Hematopoietic multipotent progenitor cell treated with erythropoietin and hydrocortisone succinate and interleukin-3 and kit ligand, for 15 days (in vitro differentiated cells): ENCODE measurements around the gene PCLAF.
"Not testable (repeated sequence)": the region's sequence is repeated elsewhere in the genome, so short reads cannot be mapped to it uniquely, and the experiment has no call there.

ENCODE experiments used
- DNase-seq: peaks from one replicate; pipeline ENCODE4 v3.0.0-alpha.2; 2015; ENCODE audit warnings: low spot score

The PCLAF gene

GRCh38 chr15:64361259-64361658, 20.0 kb downstream of the PCLAF start:
- DNase-seq, result no peak

GRCh38 chr15:64356710-64357040, 24.6 kb downstream of the PCLAF start:
- no peak for DNase-seq

- DNase-seq, result peak; percentile 88
Observed at GRCh38 chr15:64355944-64356709, 25.1 kb downstream of the PCLAF start, which contains the start of gene CSNK1G1. CSNK1G1 (minus strand) TSS chr15:64356173; CDS start chr15:64300499, 55,674 bp downstream.

- no peak for DNase-seq
Observed at GRCh38 chr15:64355348-64355943, 25.8 kb downstream of the PCLAF start.

GRCh38 chr15:64354688-64355344, 26.4 kb downstream of the PCLAF start:
- no peak for DNase-seq

- no peak for DNase-seq
Observed at GRCh38 chr15:64351265-64351664, 30.0 kb downstream of the PCLAF start.

GRCh38 chr15:64349375-64349774, 31.9 kb downstream of the PCLAF start:
- DNase-seq, result no peak

- DNase-seq, result no peak
Observed at GRCh38 chr15:64348455-64348854, 32.8 kb downstream of the PCLAF start.

- not testable (repeated sequence) for DNase-seq
Observed at GRCh38 chr15:64346242-64346641, 35.0 kb downstream of the PCLAF start.

- no peak for DNase-seq
Observed at GRCh38 chr15:64344651-64345294, 36.5 kb downstream of the PCLAF start.

- DNase-seq, result no peak
Observed at GRCh38 chr15:64343841-64344240, 37.4 kb downstream of the PCLAF start.

GRCh38 chr15:64343222-64343621, 38.0 kb downstream of the PCLAF start:
- no peak for DNase-seq

- DNase-seq, result no peak
Observed at GRCh38 chr15:64341961-64342360, 39.3 kb downstream of the PCLAF start.

- no peak for DNase-seq
Observed at GRCh38 chr15:64340355-64340754, 40.9 kb downstream of the PCLAF start.

GRCh38 chr15:64337761-64338160, 43.5 kb downstream of the PCLAF start:
- DNase-seq, result no peak

GRCh38 chr15:64333986-64334929, 47.0 kb downstream of the PCLAF start:
- no peak for DNase-seq

- DNase-seq, result no peak
Observed at GRCh38 chr15:64333516-64333915, 47.7 kb downstream of the PCLAF start.

- DNase-seq, result not testable (repeated sequence)
Observed at GRCh38 chr15:64331668-64332067, 49.6 kb downstream of the PCLAF start.

- DNase-seq, result not testable (repeated sequence)
Observed at GRCh38 chr15:64326975-64327374, 54.3 kb downstream of the PCLAF start.

- DNase-seq, result not testable (repeated sequence)
Observed at GRCh38 chr15:64326458-64326857, 54.8 kb downstream of the PCLAF start.

- DNase-seq, result no peak
Observed at GRCh38 chr15:64324165-64324877, 56.9 kb downstream of the PCLAF start.
